HFFc6 (cell line): ENCODE data around the gene LHFPL4. TPM values are rescaled to one million over a fixed set of nuclear protein-coding genes. Genes with fewer than 3 reads are reported as not detected.

Experiments used
- DNase-seq: peaks from one replicate; pipeline ENCODE4 v3.0.0-alpha.2; 2018
- H3K27ac Mint-ChIP-seq: 2 replicates; pipeline ENCODE4 v1.8.0; 2020; ENCODE audit warnings: mild to moderate bottlenecking, mixed read lengths
- H3K27me3 Mint-ChIP-seq: 2 replicates; pipeline ENCODE4 v1.8.0; 2021; ENCODE audit warnings: mild to moderate bottlenecking, moderate library complexity, mixed read lengths; ENCODE audit not compliant: insufficient read depth
- H3K36me3 Mint-ChIP-seq: 2 replicates; pipeline ENCODE4 v1.8.0; 2021; ENCODE audit warnings: low read depth, mixed read lengths
- H3K4me1 Mint-ChIP-seq: 2 replicates; pipeline ENCODE4 v1.8.0; 2020; ENCODE audit warnings: low read depth, mixed read lengths
- H3K4me3 Mint-ChIP-seq: 2 replicates; pipeline ENCODE4 v1.8.0; 2020; ENCODE audit warnings: mild to moderate bottlenecking, moderate library complexity, mixed read lengths
- H3K9me3 Mint-ChIP-seq: 2 replicates; pipeline ENCODE4 v1.8.0; 2020; ENCODE audit warnings: mild to moderate bottlenecking, mixed read lengths
- total RNA-seq, 6 experiments: library from RNA; stranded (reverse); fragmentation: NEBNext Ultra II Directional; extraction: Animal tissue kit (Norgen Biotek cat#: 25700); gene quantifications; 2 replicates in 1 of 6; 3 replicates in 5 of 6; pipeline ENCODE4 v1.2.3, GENCODE V29; 2021
- TF ChIP-seq, protein P1 (sequence below): fragments of 200-600 bp; sonication (generic); IDR thresholded peaks from 2 replicates; pipeline ENCODE4 v1.5.0; 2021; ENCODE audit warnings: antibody characterized with exemption, mild to moderate bottlenecking

LHFPL4 gene
- total RNA-seq, 6 experiments from 2014 or later: not detected

DNA sequence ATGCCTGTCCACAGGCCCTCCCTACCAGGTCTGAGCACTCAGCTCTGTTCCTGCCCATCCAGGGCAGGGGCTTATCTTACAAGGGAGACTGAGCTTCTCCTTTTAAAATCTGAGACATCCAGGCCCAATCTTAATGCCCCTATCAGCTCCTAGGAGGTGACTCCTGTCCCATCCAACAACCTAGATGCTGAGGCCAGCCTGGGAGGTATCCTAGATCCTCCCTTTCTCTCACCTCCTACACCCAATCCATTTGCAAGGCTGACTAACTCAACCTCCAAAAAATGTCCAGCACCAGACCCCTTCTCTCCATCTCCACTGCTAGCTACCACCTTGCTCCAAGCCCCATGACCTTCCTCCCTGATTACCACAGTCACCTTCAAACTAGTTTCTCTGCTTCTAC, 17.4 kb downstream of the LHFPL4 start:
- TF ChIP-seq, protein P1, sequence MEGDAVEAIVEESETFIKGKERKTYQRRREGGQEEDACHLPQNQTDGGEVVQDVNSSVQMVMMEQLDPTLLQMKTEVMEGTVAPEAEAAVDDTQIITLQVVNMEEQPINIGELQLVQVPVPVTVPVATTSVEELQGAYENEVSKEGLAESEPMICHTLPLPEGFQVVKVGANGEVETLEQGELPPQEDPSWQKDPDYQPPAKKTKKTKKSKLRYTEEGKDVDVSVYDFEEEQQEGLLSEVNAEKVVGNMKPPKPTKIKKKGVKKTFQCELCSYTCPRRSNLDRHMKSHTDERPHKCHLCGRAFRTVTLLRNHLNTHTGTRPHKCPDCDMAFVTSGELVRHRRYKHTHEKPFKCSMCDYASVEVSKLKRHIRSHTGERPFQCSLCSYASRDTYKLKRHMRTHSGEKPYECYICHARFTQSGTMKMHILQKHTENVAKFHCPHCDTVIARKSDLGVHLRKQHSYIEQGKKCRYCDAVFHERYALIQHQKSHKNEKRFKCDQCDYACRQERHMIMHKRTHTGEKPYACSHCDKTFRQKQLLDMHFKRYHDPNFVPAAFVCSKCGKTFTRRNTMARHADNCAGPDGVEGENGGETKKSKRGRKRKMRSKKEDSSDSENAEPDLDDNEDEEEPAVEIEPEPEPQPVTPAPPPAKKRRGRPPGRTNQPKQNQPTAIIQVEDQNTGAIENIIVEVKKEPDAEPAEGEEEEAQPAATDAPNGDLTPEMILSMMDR: no peak
- Mint-ChIP-seq H3K27me3 (peaks cover 31% of the 10 kb centered on the region), H3K27ac (no peak overlapping the region), H3K36me3 (no peaks in the 10 kb centered on the region), H3K4me1 (no peaks in the 10 kb centered on the region), H3K4me3 (no peak overlapping the region), H3K9me3 (no peaks in the 10 kb centered on the region)
- DNase-seq: no peak

DNA sequence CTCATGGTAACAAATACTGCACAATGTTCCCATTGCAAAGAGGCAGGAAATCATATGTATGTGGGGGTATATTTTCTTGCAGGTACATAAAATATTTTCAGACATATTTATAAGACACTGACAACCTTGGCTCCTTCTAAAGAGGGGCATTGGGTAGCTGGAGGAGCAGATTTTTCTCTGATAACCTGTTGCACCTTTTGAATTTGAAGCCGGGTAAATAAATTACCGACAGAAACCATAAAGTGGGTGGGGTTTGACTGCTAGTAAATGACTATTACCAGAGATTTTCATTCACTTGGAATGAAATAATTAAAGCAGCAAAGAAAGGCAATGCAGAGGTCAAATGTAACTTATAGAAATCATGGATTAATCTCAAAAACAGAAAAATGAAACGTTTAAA, 19.2 kb downstream of the LHFPL4 start:
- no peak overlapping the region for H3K4me3 Mint-ChIP-seq
- no peaks in the 10 kb centered on the region for H3K36me3 Mint-ChIP-seq
- DNase-seq: no peak
- no peaks in the 10 kb centered on the region for H3K9me3 Mint-ChIP-seq
- peaks cover 31% of the 10 kb centered on the region for H3K27me3 Mint-ChIP-seq
- H3K27ac Mint-ChIP-seq: no peak overlapping the region
- TF ChIP-seq, protein P1: no peak
- H3K4me1 Mint-ChIP-seq: no peaks in the 10 kb centered on the region

DNA sequence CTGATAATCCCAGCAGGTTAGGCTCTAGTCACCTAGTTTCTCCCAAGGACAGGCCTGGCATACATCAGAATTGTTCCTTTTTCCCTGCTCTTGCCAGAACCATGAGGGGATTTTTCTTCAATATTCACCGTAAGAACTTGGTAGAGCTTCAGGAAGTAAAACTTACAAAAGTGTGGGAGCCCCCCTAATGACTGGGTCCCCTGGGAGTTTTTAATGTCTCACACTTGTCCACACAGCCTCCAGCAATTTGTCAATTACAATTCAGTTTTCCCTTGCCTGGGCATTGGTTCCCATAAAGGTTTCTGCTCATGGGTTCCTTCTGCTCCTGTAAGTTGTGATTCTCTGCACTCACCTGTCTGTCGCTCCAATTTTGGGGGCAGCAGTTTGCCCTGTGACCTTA, 28.5 kb downstream of the LHFPL4 start:
- Mint-ChIP-seq H3K36me3 (no peaks in the 10 kb centered on the region), H3K27ac (no peak overlapping the region), H3K4me1 (no peaks in the 10 kb centered on the region), H3K4me3 (no peak overlapping the region), H3K27me3 (peaks cover 2% of the 10 kb centered on the region), H3K9me3 (no peaks in the 10 kb centered on the region)
- TF ChIP-seq, protein P1: no peak
- no peak for DNase-seq

DNA sequence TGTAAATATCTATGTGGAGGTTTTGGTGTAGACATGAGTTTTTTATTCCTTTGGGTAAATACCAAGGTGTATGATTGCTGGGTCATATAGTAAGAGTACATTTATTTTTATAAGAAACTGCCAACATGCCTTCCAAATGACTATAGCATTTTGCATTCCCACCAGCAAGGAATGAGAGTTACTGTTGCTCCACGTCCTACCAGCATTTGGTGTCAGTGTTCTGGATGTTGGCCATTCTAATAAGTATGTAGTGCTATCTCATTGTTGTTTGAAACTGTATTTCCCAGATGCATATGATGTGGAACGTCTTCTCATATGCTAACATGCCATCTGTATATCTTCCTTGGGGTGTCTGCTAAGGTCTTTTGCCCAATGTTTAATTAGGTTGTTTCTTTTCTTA, 38.7 kb downstream of the LHFPL4 start:
- peaks cover 15% of the 10 kb centered on the region; the same call in 1 of the 2 replicates for H3K27me3 Mint-ChIP-seq
- H3K4me1 Mint-ChIP-seq: no peaks in the 10 kb centered on the region
- H3K9me3 Mint-ChIP-seq: no peaks in the 10 kb centered on the region
- TF ChIP-seq, protein P1: no peak
- H3K36me3 Mint-ChIP-seq: no peaks in the 10 kb centered on the region
- H3K4me3 Mint-ChIP-seq: no peak overlapping the region
- H3K27ac Mint-ChIP-seq: no peak overlapping the region
- DNase-seq: no peak

DNA sequence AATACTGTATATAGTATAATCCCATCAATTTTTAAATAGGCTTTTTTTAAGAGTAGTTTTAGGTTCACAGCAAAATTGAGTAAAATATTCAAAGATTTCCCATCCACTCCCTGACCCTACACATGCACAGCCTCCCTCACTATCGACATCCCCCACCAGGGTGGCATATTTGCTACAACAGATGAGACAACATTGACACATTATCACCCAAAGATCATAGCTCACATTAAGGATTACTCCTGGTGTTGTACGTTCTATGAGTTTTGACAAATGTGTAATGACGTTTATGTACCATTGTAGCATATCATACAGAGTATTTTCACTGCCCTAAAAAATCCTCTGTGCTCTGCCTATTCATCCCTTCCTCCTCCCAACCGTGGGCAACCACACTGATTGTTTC, 39.3 kb downstream of the LHFPL4 start:
- no peaks in the 10 kb centered on the region for H3K4me1 Mint-ChIP-seq
- H3K27ac Mint-ChIP-seq: no peak overlapping the region
- TF ChIP-seq, protein P1: no peak
- no peak for DNase-seq
- H3K36me3 Mint-ChIP-seq: no peaks in the 10 kb centered on the region
- peaks cover 15% of the 10 kb centered on the region for H3K27me3 Mint-ChIP-seq
- H3K9me3 Mint-ChIP-seq: no peaks in the 10 kb centered on the region
- H3K4me3 Mint-ChIP-seq: no peak overlapping the region

DNA sequence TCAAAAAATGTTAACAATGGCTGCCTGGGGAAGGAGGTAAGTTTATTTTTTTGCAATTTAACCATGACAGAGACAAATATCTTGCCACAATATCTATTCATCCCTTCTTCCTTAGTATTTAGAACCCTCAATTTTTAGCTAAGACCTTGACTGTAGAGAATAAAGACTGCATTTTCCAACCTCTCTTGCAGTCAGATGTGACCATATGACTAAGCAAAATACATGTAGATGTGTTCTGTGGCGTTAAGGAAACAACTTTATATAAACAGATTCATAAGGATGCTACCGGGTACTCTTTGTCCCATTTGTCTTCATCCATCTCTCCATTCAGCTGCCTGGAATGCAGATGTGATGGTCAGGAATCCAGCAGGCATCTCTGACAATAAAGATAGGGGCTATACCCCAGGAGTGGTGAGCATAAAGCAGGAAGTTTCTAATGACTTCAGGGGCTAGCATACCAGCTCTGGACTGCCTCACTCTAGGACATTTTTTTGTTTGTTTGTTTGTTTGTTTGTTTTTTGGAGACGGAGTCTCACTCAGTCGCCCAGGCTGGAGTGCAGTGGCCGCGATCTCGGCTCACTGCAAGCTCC, 41.1 kb downstream of the LHFPL4 start:
- Mint-ChIP-seq H3K4me3 (no peak overlapping the region), H3K36me3 (no peaks in the 10 kb centered on the region), H3K27me3 (peaks cover 26% of the 10 kb centered on the region), H3K27ac (no peak overlapping the region), H3K4me1 (no peaks in the 10 kb centered on the region), H3K9me3 (no peaks in the 10 kb centered on the region)
- no peak for DNase-seq
- TF ChIP-seq, protein P1: no peak
